Measurements from ENCODE around the gene TAF4.
"Not testable (repeated sequence)": the region's sequence is repeated elsewhere in the genome, so short reads cannot be mapped to it uniquely, and the experiment has no call there.

Gene TAF4

GRCh38 chr20:62003567-62004405 lies 61.9 kb downstream of the TAF4 start:
- no peak for DNase-seq (ENCODE audit: low read depth in 3 of 3)

DNA sequence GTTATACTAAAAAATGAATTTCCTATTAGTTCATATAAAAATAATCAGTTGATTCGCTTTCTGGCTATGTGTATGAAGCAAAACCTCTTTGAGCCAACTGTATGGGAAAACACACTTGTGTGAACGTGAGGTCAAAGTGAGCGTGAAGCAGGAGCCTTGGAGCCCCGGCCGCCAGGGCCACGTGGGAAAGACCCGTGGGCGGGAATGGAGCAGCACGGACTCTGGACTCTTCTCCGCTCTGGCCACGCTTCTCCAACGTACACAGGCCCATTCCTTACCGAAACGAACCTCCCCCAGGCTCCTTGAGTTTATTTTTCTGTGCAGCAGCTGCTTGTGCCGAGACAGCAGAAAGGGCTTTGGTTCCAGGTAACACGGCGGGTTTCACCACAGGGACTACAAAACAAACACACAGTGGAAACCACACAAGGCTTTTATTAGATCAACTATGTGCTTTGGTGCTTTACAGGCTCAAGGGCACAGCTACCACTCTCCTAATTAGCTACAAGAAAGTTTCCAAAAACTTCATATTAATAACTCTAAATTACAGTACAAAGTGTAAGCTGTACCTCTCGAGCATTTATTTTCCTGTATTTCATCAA lies 62.7 kb downstream of the TAF4 start:
- DNase-seq (ENCODE audit: low read depth in 3 of 3) = no peak

DNA sequence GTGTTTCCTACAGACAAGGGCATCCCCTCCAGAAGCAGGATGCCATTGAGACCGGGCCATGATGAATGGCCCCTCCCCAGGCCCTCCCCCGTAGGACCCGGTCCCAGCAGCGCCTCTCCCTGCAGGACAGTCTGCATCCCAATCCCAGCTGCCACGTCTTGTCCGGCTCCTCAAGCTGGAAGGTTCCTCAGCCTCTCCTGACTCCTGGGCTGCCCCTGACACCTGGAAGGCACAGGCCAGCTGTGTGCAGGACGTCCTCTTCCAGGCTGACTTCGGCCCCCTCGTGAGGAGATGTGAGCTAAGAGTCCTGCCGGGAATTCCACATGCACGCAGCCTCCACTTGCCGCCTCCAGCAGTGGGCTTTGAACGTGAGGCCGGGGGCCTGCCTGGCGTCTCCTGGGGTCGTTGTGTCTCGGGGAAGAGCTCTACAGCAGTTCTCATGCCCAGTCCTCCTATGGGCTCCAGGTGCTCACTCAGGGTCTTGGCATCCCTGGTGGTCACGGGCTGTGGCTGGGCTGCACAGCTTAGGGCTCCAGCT lies 64.4 kb downstream of the TAF4 start:
- DNase-seq (ENCODE audit: low read depth in 3 of 3) = no peak

- no peak for DNase-seq (ENCODE audit: low read depth in 3 of 3)
Measured at GRCh38 chr20:61998343-61999121, 67.1 kb downstream of the TAF4 start.

- no peak for DNase-seq (ENCODE audit: low read depth in 3 of 3)
Measured at GRCh38 chr20:61997891-61998290, 67.8 kb downstream of the TAF4 start.

- DNase-seq (ENCODE audit: low read depth in 3 of 3) = no peak
Measured at GRCh38 chr20:61997372-61997771, 68.3 kb downstream of the TAF4 start.

DNA sequence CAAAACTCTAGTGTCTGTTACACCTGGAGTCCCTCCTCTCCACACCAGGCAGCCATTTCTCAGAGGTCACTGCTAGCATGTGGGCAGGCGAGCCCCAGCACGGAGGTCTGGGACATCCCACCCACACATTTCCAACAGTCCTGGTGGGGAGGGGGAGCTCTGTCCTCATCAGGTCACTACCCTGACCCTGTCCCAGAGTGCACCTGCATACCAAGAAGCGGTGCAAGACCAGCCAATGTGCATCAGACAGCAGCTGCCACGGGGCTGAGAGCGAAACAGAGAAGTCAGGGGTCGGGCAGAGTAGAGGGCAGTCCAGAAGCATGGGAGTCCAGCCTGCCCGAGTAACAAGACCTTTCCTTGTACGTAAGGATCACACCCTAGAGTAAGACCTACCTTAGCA lies 71.1 kb downstream of the TAF4 start:
- no peak for DNase-seq (ENCODE audit: low read depth in 3 of 3)

DNA sequence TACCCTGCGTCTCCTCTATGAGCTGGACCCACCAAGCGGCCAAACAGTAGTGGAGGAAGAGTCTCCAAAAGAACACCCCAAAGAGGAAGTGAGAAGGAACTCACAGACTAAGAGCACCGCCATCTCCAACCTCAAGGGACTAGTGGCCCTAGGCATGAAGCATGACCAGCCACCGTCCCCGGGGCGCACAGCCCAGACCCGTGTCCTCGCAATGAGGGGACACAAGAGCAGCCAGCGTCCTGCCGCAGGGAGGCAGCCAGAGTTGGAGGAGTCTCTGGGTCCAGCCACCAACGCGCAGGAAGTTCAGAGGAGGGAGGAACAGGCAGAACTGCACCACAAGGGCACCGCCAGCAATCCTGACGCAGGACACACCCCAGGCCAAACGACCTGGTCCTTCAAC lies 72.6 kb downstream of the TAF4 start:
- DNase-seq (ENCODE audit: low read depth in 3 of 3) = no peak

GRCh38 chr20:61991476-61991875 lies 74.2 kb downstream of the TAF4 start:
- no peak for DNase-seq (ENCODE audit: low read depth in 3 of 3)

GRCh38 chr20:61990484-61990883 lies 75.2 kb downstream of the TAF4 start:
- DNase-seq (ENCODE audit: low read depth in 3 of 3) = no peak

DNA sequence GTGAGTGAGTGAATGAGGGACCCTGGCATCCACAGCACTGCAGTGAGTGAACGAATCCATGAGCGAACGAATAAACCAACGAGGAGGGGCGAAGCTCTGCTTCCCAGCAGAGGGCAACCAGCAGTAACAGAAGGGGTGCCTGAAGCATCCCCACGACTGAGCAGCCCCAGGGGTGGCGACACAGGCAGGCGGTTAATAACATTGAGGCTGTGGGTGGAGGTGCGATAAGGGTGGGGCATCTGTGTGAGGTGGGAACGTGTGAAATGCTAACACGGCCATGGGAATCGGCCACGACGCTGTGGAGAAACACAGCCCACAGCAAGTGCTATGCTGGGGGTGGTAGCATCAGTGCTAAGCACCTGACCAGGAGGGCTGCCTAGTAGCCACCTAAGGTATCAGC lies 75.9 kb downstream of the TAF4 start:
- DNase-seq (ENCODE audit: low read depth in 3 of 3) = no peak

- DNase-seq (ENCODE audit: low read depth in 3 of 3) = no peak
Measured at GRCh38 chr20:61988665-61989064, 77.0 kb downstream of the TAF4 start.

DNA sequence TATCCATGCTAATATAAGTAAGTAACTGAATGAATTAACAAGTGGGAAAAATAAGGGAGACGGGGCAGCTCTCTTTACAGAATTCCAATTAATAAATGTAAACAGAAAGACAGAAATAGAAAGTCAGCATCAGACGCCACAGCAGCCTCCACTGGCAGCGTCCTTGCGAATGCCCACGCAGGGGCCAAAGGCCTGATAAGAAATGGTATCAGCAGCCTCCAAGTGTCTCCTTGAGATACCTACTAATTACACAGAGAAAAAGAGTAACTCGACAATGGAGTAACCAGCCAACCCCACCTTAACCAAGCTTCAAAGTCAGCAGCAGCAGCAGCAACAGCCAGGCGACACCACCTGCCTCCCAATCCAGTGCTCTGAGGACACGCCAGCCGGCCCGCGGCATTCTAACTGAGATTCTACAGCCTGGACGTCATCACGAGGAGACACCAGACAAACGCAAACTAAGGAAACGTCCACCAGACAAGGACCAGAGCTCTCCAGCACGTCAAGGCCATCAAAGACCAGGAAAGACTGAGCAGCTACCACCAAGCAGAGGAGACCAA lies 78.8 kb downstream of the TAF4 start:
- DNase-seq (ENCODE audit: low read depth in 3 of 3) = no peak

- DNase-seq (ENCODE audit: low read depth in 3 of 3) = no peak
Measured at GRCh38 chr20:61985096-61985495, 80.6 kb downstream of the TAF4 start.

DNA sequence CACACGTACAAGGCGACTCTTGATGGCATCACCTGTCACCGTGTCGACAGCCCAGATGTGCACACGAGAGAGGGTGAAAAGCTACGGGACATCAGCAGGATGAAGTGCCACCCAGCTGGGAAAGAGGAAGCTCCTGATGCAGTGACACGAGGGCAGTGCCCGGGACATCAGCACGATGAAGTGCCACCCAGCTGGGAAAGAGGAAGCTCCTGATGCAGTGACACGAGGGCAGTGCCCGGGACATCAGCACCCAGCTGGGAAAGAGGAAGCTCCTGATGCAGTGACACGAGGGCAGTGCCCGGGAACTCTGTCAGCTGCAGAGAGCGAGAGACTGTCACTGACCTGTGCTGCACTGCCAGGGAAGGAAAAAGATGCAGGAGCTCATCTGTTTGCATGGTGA lies 81.2 kb downstream of the TAF4 start:
- not testable (repeated sequence) for DNase-seq (ENCODE audit: low read depth in 3 of 3)

DNA sequence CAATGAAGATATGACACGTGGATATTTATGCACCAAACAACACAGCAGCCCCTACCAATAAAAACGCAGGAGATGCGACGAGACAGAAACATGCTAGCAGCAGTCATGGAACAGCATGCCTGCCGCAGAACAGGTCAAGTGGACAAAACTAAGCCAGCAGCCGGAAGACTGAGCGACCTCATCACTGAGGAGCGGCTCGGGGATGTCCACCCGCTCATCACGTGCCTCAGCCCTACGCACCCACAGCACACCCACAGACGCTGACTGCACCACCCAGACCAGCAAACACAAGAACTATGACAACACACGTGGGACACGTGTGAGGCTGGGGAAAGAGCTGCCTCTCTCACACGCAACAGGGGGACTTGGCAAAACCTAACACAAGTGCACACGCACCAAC lies 81.7 kb downstream of the TAF4 start:
- DNase-seq (ENCODE audit: low read depth in 3 of 3) = no peak

- no peak for DNase-seq (ENCODE audit: low read depth in 3 of 3)
Measured at GRCh38 chr20:61982951-61983315, 82.7 kb downstream of the TAF4 start.

- no peak for DNase-seq (ENCODE audit: low read depth in 3 of 3)
Measured at GRCh38 chr20:61982191-61982950, 83.3 kb downstream of the TAF4 start.

- not testable (repeated sequence) for DNase-seq (ENCODE audit: low read depth in 3 of 3)
Measured at GRCh38 chr20:61981691-61982090, 84.0 kb downstream of the TAF4 start.

DNA sequence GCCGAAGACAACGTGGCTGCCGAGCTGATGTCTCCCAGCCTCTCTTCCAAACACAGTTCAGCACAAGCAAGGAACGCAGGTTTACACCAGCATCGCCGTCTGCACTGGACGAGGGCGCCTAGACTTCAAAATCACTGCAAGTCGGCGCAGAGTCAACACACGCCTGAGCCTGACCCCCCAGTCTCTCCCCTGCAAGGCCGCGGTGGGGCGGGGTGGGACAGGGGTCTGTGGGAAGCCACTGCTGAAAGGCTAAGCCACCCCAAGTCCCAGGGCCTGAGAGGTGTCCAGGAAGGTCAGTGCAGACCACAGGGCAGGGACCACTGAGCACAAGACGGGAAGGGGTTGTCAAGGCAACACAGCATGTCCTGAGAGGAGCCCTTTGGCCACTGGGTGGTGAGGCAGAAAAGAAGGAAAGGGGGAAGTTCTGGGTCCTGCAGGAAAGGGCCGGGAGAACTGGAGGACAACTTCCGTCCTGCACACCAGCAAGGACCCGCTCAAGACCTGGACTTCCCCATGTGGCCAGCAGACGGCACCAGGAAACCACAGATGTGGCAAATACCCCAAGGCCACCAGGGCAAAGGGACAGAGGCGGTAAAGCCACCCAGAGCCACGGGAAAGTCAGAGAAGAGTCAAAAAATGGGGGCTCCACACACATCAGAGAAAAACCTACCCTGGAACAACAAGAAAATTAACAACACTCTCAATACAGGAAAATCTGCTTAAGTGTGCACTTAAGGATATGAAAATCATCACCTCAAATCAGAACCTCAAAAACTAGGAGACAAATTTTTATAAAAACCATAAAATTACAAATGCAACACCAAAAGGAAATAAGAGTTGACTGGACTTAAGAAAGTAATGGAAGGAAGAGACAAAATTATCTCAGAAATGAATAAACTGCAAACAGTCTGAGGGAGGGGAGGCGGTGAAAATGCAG lies 84.8 kb downstream of the TAF4 start:
- DNase-seq (ENCODE audit: low read depth in 3 of 3) = no peak
